WERI-Rb-1 (cell line): ENCODE data around the gene MTSS2.

ENCODE experiments used
- DNase-seq: peaks from one replicate; pipeline ENCODE4 v3.0.0-alpha.2; 2020
- H3K27ac ChIP-seq: fragments of 250-450 bp; sonication (Bioruptor Pico); 2 replicates; pipeline ENCODE4 v1.5.1; 2020; ENCODE audit warnings: mild to moderate bottlenecking, moderate library complexity
- H3K27me3 ChIP-seq: fragments of 250-450 bp; sonication (Bioruptor Pico); 2 replicates; pipeline ENCODE4 v1.5.1; 2021; ENCODE audit warnings: mild to moderate bottlenecking, low read depth, moderate library complexity; ENCODE audit not compliant: insufficient read depth, severe bottlenecking
- H3K36me3 ChIP-seq: fragments of 250-450 bp; sonication (Bioruptor Pico); 2 replicates; pipeline ENCODE4 v1.5.1; 2020; ENCODE audit warnings: mild to moderate bottlenecking, moderate library complexity
- H3K4me3 ChIP-seq: 2 replicates; pipeline ENCODE4 v1.5.1; 2011; ENCODE audit warnings: low read depth, mild to moderate bottlenecking, control low read depth, low read length
- H3K9me3 ChIP-seq: fragments of 250-450 bp; sonication (Bioruptor Pico); 2 replicates; pipeline ENCODE4 v1.5.1; 2021; ENCODE audit warnings: mild to moderate bottlenecking, moderate library complexity; ENCODE audit not compliant: severe bottlenecking
- CTCF ChIP-seq: IDR thresholded peaks from 2 replicates; pipeline ENCODE4 v1.5.1; 2011; ENCODE audit warnings: low read depth, mild to moderate bottlenecking, control low read depth, inconsistent platforms, low read length

MTSS2 gene

GRCh38 chr16:70703835-70704381 lies 18.1 kb upstream of the MTSS2 start:
- Histone ChIP-seq H3K27me3 (no peaks in the 10 kb centered on the region), H3K36me3 (peaks cover 11% of the 10 kb centered on the region), H3K4me3 (no peak overlapping the region), H3K9me3 (no peaks in the 10 kb centered on the region), H3K27ac (peak overlapping the region; percentile 61)
- TF ChIP-seq CTCF, result no peak
- no peak for DNase-seq

GRCh38 chr16:70703041-70703834 lies 17.4 kb upstream of the MTSS2 start:
- Histone ChIP-seq H3K36me3 (peaks cover 12% of the 10 kb centered on the region), H3K9me3 (no peaks in the 10 kb centered on the region), H3K4me3 (no peak overlapping the region), H3K27ac (peak overlapping the region; percentile 61), H3K27me3 (no peaks in the 10 kb centered on the region)
- peak; percentile 58 for TF ChIP-seq CTCF
- peak; percentile 71 for DNase-seq

GRCh38 chr16:70702624-70703023 lies 16.8 kb upstream of the MTSS2 start:
- no peaks in the 10 kb centered on the region for H3K27me3 ChIP-seq
- no peak overlapping the region for H3K4me3 ChIP-seq
- no peaks in the 10 kb centered on the region for H3K9me3 ChIP-seq
- H3K36me3 ChIP-seq, result peaks cover 14% of the 10 kb centered on the region
- TF ChIP-seq CTCF, result no peak
- H3K27ac ChIP-seq, result peak overlapping the region; percentile 61; the same call in 1 of the 2 replicates
- DNase-seq, result no peak

DNA sequence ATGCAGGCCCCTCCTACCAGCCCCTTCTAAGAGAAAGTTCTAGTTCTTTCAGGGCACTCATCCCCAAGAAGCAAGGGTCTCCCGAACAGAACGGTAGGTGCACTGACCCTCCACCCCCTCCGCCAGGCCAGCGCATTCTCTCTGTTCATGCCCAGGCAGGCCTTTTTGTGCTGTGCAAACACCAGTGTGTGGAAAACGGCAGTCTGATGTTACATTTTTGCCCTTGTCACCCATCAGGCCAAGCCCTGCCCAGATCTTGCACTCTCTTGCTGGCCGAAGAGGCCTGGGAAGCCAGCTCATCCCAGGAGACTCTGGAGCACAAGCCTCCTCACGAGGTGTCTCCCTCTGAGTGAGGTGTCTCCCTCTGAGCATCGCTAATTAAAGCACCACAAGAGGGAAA lies 16.1 kb upstream of the MTSS2 start:
- peaks cover 14% of the 10 kb centered on the region for H3K36me3 ChIP-seq
- no peaks in the 10 kb centered on the region for H3K9me3 ChIP-seq
- H3K4me3 ChIP-seq, result no peak overlapping the region
- H3K27me3 ChIP-seq, result no peaks in the 10 kb centered on the region
- TF ChIP-seq CTCF, result no peak
- DNase-seq, result no peak
- H3K27ac ChIP-seq, result no peak overlapping the region

DNA sequence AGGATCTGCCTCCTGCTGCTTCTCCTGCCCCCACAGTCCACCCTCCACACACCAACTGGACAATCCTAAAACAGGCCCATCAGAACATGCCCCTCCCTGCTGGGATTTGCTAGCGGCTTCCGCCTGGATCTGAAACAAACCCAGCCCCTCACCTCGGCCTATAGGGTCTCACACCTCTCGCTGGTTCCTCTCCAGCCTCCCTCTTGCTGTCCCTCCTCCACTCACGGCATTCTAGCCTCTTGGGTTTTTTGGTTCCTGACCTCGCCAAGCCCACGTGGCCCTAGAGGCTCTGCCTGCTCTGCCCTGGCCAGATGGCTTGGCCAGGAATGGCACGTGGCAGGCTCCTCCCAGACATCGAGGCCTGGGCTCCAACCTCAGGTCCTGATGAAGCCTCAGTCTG lies 15.7 kb upstream of the MTSS2 start:
- DNase-seq, result no peak
- no peaks in the 10 kb centered on the region for H3K9me3 ChIP-seq
- no peaks in the 10 kb centered on the region for H3K27me3 ChIP-seq
- H3K36me3 ChIP-seq, result peaks cover 14% of the 10 kb centered on the region
- TF ChIP-seq CTCF, result no peak
- no peak overlapping the region for H3K27ac ChIP-seq
- H3K4me3 ChIP-seq, result no peak overlapping the region
